ENCODE data around the gene MAP4K4. TPM values are rescaled to one million over a fixed set of nuclear protein-coding genes. Genes with fewer than 3 reads are reported as not detected.
A peak's percentile ranks its signal among the peaks of the same experiment; 100 is the strongest.
"Not testable (repeated sequence)": the region's sequence is repeated elsewhere in the genome, so short reads cannot be mapped to it uniquely, and the experiment has no call there.

The MAP4K4 gene
- total RNA-seq, 1 experiment from 2014 or later: 20.6 TPM

DNA sequence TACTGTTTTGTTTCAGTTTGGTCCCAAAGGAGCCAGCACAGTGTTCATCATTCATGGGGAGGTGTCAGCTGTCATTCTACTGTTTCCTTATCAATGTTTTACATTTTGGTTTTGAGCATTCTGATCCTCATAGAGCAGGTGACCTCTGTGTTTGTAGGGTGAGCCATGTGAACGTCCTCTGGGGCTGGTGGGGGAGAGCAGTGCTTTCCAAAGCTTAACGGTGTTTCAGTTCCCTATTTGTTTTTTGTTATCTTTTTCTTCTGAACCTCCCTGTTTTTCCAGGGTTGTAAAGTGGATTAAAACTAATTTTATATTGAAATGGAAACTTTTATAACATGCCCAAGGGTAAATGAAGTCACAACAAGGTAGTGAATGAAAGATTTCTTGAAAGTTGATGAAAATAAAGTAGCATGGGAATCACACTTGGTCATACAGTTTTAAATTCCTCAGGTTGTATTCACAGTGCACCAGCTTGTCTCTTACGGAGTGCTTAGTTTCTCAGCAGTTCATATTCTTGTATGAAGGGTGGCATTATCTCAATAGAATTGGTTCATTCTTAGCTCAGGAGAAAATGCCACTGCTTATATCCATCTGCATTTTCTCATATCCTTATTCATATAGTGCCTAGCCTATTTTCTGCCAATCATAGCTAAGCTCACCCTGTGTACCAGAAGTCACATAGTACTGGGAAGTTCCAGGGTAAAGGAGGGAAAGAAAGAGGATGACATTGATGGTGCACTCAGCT lies 54.5 kb downstream of the MAP4K4 start:
- in situ Hi-C loops (cut with HindIII; ENCODE audit: low pct_unique_long_range_greater_than_20kb, low sequenced_read_pairs): no loop called here
- DNase-seq (ENCODE audit: low read depth, low spot score): peak; percentile 54

- in situ Hi-C loops (cut with HindIII; ENCODE audit: low pct_unique_long_range_greater_than_20kb, low sequenced_read_pairs): no loop called here
- peak; percentile 96 for DNase-seq (ENCODE audit: low read depth, low spot score)
Measured at GRCh38 chr2:101752716-101753616, 55.5 kb downstream of the MAP4K4 start.

DNA sequence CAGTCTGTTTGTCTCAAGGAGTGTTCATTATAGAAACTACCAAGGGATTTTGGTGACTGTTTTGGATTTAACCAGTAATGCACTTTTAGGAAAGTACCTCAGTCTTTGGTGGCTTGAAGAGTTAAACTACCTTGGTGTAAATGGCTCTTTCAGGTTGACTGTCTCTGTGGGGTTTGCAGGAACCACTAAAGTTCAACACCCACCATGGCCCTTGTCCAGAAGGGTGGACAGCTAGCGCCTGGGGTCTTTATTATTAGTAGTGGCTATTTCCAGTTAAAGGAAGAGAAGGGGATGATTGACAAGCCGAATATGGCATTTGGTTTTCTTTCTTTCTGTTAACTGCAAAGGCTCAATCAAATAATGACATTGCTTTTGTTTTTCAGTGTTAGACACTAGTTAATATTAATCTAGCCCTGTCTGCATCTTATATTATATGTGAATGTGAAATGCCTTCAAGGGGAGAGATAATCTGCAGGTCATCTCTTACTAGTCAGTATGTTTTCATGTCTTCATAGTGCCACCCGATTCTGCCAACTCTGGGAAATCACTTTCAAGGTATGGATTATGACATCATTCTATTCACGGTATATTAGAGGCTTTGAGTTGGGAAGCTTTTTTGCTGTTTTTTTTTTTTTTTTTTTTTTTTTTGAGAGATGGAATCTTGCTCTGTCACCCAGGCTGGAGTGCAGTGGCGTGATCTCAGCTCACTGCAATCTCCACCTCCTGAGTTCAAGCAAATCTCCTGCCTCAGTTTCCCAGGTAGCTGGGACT lies 56.4 kb downstream of the MAP4K4 start:
- no peak for DNase-seq (ENCODE audit: low read depth, low spot score)
- in situ Hi-C loops (cut with HindIII; ENCODE audit: low pct_unique_long_range_greater_than_20kb, low sequenced_read_pairs): no loop called here

- no peak for DNase-seq (ENCODE audit: low read depth, low spot score)
Measured at GRCh38 chr2:101754618-101755017, 57.1 kb downstream of the MAP4K4 start.

DNA sequence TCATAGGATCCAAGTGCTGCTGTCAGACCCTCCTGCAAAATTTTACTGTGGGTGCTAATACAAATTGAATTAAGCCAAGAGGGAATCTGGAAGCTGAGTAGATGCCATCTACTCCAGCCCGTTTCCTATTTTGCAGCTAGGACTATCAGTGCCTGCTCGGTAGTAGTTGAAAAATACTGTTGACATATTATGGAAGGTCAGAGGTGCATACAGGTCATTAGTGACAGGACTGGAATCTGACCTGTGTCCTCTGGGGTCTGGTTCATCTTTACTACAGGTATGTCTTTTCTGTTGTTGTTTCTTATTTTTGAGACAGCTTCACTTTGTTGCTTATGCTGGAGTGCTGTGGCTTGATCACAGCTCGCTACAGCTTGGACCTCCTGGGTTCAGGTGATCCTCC lies 58.8 kb downstream of the MAP4K4 start:
- DNase-seq (ENCODE audit: low read depth, low spot score): no peak
- in situ Hi-C loops (cut with HindIII; ENCODE audit: low pct_unique_long_range_greater_than_20kb, low sequenced_read_pairs): no loop called here

More at GRCh38 chr2:101754618-101755017, 57.1 kb downstream of the MAP4K4 start:
- in situ Hi-C loops (cut with HindIII; ENCODE audit: low pct_unique_long_range_greater_than_20kb, low sequenced_read_pairs): no loop called here

DNA sequence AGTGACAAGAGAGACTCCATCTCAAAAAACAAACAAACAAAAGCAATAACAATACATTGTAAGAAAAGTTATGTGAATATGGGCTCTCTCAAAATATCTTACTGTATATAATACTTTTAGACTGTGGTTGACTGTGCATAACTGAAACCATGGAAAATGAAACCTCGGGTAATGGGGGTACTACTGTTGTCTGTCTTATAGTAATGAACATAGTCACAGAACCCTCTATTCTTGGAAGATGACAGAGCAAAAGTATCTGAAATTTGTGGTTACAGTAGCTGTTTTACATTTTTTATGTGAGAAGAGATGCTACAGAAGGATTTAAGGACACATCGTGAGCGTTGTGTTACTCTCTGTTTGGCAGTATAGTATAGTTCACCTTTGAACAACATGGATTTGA lies 60.5 kb downstream of the MAP4K4 start:
- no peak for DNase-seq (ENCODE audit: low read depth, low spot score)

GRCh38 chr2:101759162-101759561 lies 61.7 kb downstream of the MAP4K4 start:
- in situ Hi-C loops (cut with HindIII; ENCODE audit: low pct_unique_long_range_greater_than_20kb, low sequenced_read_pairs): no loop called here
- peak; percentile 28 for DNase-seq (ENCODE audit: low read depth, low spot score)

More for the DNA sequence above, 60.5 kb downstream of the MAP4K4 start:
- in situ Hi-C loops (cut with HindIII; ENCODE audit: low pct_unique_long_range_greater_than_20kb, low sequenced_read_pairs): no loop called here

DNA sequence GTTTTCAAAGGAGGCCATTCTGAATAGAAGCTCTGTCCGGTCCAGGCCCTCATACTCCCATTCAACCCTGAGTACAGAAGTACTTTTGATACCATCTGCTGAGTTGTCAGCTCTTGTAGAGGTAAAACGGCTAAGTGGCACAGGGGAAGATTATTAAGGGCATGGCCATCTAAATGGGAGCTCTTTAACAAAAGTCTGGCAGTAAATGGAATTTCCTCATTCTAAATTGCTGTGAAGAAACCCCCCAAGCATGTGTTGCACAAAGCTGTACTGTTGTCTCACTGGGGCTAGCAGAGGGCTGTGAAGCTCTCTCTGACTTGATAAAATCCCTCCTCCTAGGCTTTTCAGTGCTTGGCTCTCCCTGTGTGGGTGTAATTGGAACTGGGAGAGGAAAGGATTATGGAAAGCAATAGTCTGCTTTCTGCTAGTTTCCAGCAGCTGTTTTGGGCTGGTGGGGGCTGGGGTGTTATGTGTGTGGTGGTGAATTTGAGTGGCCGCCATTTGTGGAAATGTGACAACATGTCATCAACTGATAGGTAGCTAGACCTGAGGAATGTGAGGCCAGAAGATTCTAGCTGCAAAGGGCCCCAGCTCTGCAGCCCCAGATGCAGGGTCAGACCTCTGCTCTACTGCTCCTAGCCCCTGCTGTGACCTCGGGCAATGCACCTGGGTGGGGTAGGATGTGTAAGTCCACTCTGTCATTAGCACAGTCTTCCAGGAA lies 65.1 kb downstream of the MAP4K4 start:
- in situ Hi-C loops (cut with HindIII; ENCODE audit: low pct_unique_long_range_greater_than_20kb, low sequenced_read_pairs): no loop called here
- peak; percentile 97 for DNase-seq (ENCODE audit: low read depth, low spot score)

- in situ Hi-C loops (cut with HindIII; ENCODE audit: low pct_unique_long_range_greater_than_20kb, low sequenced_read_pairs): no loop called here
- peak; percentile 45 for DNase-seq (ENCODE audit: low read depth, low spot score)
Measured at GRCh38 chr2:101763496-101764333, 66.2 kb downstream of the MAP4K4 start.

DNA sequence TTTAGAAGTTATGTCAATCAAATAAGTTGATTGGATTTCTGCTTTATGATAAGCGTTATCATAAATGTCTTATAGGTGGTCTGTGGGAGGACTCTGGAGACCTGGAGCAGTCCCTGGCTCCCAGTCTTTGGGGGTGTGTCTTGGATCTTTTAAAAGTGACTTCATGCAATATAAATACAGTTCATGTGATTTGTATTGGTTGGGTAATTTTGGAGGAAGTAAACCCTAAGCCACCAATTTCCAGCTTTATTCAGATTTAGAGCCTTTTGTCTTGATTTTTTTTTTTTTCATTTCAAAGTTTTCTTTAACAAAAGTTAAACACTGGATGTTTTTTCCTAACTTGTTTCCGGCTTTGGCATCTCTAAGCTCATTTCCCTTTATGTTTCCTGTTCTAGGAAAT lies 68.8 kb downstream of the MAP4K4 start:
- in situ Hi-C loops (cut with HindIII; ENCODE audit: low pct_unique_long_range_greater_than_20kb, low sequenced_read_pairs): no loop called here
- DNase-seq (ENCODE audit: low read depth, low spot score): no peak

DNA sequence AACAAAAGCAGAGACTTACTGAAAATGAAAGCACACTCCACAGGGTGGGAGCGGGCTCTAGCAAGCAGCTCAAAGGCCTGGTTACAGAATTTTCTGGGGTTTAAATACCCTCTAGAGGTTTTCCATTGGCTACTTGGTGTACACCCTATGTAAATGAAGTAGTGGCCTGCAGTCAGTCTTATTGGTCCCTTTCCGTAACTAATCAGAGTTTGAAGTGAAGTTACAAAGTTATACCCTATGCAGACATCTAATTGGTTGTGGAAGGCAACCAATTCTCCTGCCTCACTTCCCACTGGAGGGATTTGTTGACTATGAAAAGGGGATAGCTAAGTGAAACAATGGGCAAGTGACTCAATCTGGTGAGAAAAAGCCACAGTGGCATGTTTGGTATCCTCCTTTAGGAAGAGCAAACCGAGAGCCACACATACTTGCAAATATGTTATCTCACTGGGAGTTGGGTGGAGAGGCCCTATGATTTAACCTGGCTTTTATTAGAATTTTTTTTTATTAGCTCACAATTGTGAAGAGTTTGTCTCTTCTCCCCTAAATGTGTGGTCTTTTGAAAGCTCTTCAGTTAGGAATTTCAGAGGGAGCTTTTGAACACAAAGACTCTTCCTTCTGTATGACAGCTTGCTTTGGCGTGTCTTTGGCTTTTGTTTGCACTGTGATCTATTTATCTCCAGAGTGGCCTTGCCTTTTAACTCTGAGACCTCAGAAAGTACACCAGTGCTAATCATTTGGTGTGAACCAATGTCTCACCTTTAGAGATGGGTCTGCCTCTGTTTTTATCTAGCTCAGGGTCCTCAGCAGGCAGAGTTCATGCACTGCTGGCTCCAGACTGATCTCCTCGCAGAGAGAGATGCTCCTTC lies 69.6 kb downstream of the MAP4K4 start:
- peak; percentile 36 for DNase-seq (ENCODE audit: low read depth, low spot score)
- in situ Hi-C loops (cut with HindIII; ENCODE audit: low pct_unique_long_range_greater_than_20kb, low sequenced_read_pairs): no loop called here

- peak; percentile 26 for DNase-seq (ENCODE audit: low read depth, low spot score)
- in situ Hi-C loops (cut with HindIII; ENCODE audit: low pct_unique_long_range_greater_than_20kb, low sequenced_read_pairs): no loop called here
Measured at GRCh38 chr2:101768556-101769220, 71.2 kb downstream of the MAP4K4 start.

GRCh38 chr2:101769726-101770125 lies 72.2 kb downstream of the MAP4K4 start:
- in situ Hi-C loops (cut with HindIII; ENCODE audit: low pct_unique_long_range_greater_than_20kb, low sequenced_read_pairs); DNase-seq (ENCODE audit: low read depth, low spot score): not testable (repeated sequence)

DNA sequence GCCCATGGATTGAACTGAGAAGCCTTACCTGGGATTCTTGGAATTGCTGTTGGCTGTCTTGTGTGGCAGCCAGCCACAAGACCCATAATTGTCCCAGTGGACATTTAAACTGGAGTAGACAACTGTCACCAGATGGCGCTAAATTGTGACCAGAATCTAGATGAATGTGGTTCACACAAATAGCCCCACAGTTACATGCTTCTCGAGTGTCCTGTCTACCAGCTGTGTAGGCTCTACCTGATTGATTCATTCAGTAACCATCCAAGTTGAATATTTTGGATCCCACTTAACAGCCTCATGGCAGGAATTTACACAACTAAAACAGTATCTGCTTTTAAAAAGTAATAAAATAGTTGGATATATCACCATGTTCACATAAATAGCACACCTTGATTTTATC lies 73.2 kb downstream of the MAP4K4 start:
- in situ Hi-C loops (cut with HindIII; ENCODE audit: low pct_unique_long_range_greater_than_20kb, low sequenced_read_pairs): no loop called here
- DNase-seq (ENCODE audit: low read depth, low spot score): peak; percentile 67

- no peak for DNase-seq (ENCODE audit: low read depth, low spot score)
- in situ Hi-C loops (cut with HindIII; ENCODE audit: low pct_unique_long_range_greater_than_20kb, low sequenced_read_pairs): no loop called here
Measured at GRCh38 chr2:101771227-101771902, 73.9 kb downstream of the MAP4K4 start.

All from SK-MEL-5 (cell line).